HepG2 (cell line): ENCODE results near the gene TMEM220. TPM values are rescaled to one million over a fixed set of nuclear protein-coding genes. Genes with fewer than 3 reads are reported as not detected.

Experiments
- ATF1 ChIP-seq: IDR thresholded peaks from 2 replicates; pipeline ENCODE4 v1.6.1; 2016; ENCODE audit warnings: mild to moderate bottlenecking, control low read depth
- BCL6 ChIP-seq: IDR thresholded peaks from 2 replicates; pipeline ENCODE4 v1.6.1; 2016; ENCODE audit warnings: missing genetic modification reagents, missing compliant biosample characterization
- CCAR2 ChIP-seq: fragments of 200-400 bp; formaldehyde crosslinking; optimal IDR thresholded peaks from 2 replicates; pipeline ENCODE3; 2018; ENCODE audit warnings: low read depth, mild to moderate bottlenecking, low read length, moderate library complexity
- CENPX ChIP-seq: sonication (generic); formaldehyde crosslinking; IDR thresholded peaks from 2 replicates; pipeline ENCODE4 v1.9.0; 2021; ENCODE audit warnings: mild to moderate bottlenecking, missing genetic modification reagents, moderate library complexity
- DMAP1 ChIP-seq: IDR thresholded peaks from 2 replicates; pipeline ENCODE4 v1.6.1; 2016
- DPF2 ChIP-seq: sonication (generic); formaldehyde crosslinking; IDR thresholded peaks from 2 replicates; pipeline ENCODE4 v1.4.0; 2020; ENCODE audit warnings: mild to moderate bottlenecking, low read depth, missing genetic modification reagents, borderline replicate concordance
- FOXA3 ChIP-seq: IDR thresholded peaks from 2 replicates; pipeline ENCODE4 v1.6.1; 2016; ENCODE audit warnings: missing genetic modification reagents, missing compliant biosample characterization
- GABPB1 ChIP-seq: IDR thresholded peaks from 2 replicates; pipeline ENCODE4 v1.6.1; 2016; ENCODE audit warnings: mild to moderate bottlenecking, missing genetic modification reagents, moderate library complexity, missing compliant biosample characterization
- LBX2 ChIP-seq: sonication (generic); formaldehyde crosslinking; IDR thresholded peaks from 2 replicates; pipeline ENCODE4 v1.5.0; 2020; ENCODE audit warnings: missing genetic modification reagents, mild to moderate bottlenecking, borderline replicate concordance
- MIXL1 ChIP-seq: IDR thresholded peaks from 2 replicates; pipeline ENCODE4 v1.6.1; 2016
- NFE2L1 ChIP-seq: sonication (generic); formaldehyde crosslinking; IDR thresholded peaks from 2 replicates; pipeline ENCODE4 v1.4.0; 2020; ENCODE audit warnings: missing genetic modification reagents, mild to moderate bottlenecking, borderline replicate concordance
- NFKBIZ ChIP-seq: IDR thresholded peaks from 2 replicates; pipeline ENCODE4 v1.6.1; 2018; ENCODE audit warnings: missing genetic modification reagents, missing compliant biosample characterization
- NR2F6 ChIP-seq, 2 experiments: IDR thresholded peaks; 2 replicates each; pipeline ENCODE4 v1.6.1; 2016; ENCODE audit warnings: antibody characterized with exemption in 1 of 2, mild to moderate bottlenecking in 1 of 2
- PHB2 ChIP-seq: fragments of 450-650 bp; IDR thresholded peaks from 2 replicates; pipeline ENCODE4 v1.6.1; 2018; ENCODE audit not compliant: partially characterized antibody
- PPARG ChIP-seq: conservative IDR thresholded peaks from 2 replicates; pipeline ENCODE4 v1.6.1; 2016; ENCODE audit warnings: missing biosample characterization, missing genetic modification reagents
- THAP11 ChIP-seq: IDR thresholded peaks from 2 replicates; pipeline ENCODE4 v1.6.1; 2016; ENCODE audit warnings: missing biosample characterization, missing genetic modification reagents
- TP53 ChIP-seq: sonication (generic); formaldehyde crosslinking; conservative IDR thresholded peaks from 2 replicates; pipeline ENCODE4 v1.4.0; 2020; ENCODE audit warnings: missing genetic modification reagents
- ZBTB10 ChIP-seq: sonication (generic); formaldehyde crosslinking; IDR thresholded peaks from 2 replicates; pipeline ENCODE4 v1.4.0; 2020; ENCODE audit warnings: missing genetic modification reagents, borderline replicate concordance
- ZFAT ChIP-seq: sonication (generic); formaldehyde crosslinking; conservative IDR thresholded peaks from 2 replicates; pipeline ENCODE4 v1.8.1; 2023; ENCODE audit warnings: missing genetic modification reagents, inconsistent platforms
- ZFP36L1 ChIP-seq: sonication (generic); formaldehyde crosslinking; IDR thresholded peaks from 2 replicates; pipeline ENCODE4 v1.8.0; 2022; ENCODE audit warnings: mild to moderate bottlenecking, missing genetic modification reagents, moderate library complexity
- ZFP37 ChIP-seq: sonication (generic); formaldehyde crosslinking; IDR thresholded peaks from 2 replicates; pipeline ENCODE4 v1.4.0; 2020; ENCODE audit warnings: missing genetic modification reagents, borderline replicate concordance
- ZFYVE20 ChIP-seq: sonication (generic); formaldehyde crosslinking; IDR thresholded peaks from 2 replicates; pipeline ENCODE4 v1.8.0; 2023; ENCODE audit warnings: low read depth, mild to moderate bottlenecking, moderate library complexity, missing genetic modification reagents, borderline replicate concordance
- ZKSCAN1 ChIP-seq: fragments of 150-350 bp; IDR thresholded peaks from 2 replicates; pipeline ENCODE4 v1.6.1; 2014; ENCODE audit warnings: low read length
- ZNF3 ChIP-seq: IDR thresholded peaks from 2 replicates; pipeline ENCODE4 v1.7.0; 2017; ENCODE audit warnings: inconsistent platforms
- ZNF367 ChIP-seq: sonication (generic); formaldehyde crosslinking; IDR thresholded peaks from 2 replicates; pipeline ENCODE4 v1.4.0; 2020; ENCODE audit warnings: missing genetic modification reagents, borderline replicate concordance
- ZNF431 ChIP-seq: sonication (generic); formaldehyde crosslinking; IDR thresholded peaks from 2 replicates; pipeline ENCODE4 v1.9.0; 2022; ENCODE audit warnings: missing genetic modification reagents, low read depth, mild to moderate bottlenecking, borderline replicate concordance
- ZNF501 ChIP-seq: sonication (generic); formaldehyde crosslinking; IDR thresholded peaks from 2 replicates; pipeline ENCODE4 v1.5.1; 2020; ENCODE audit warnings: mild to moderate bottlenecking, moderate library complexity, missing genetic modification reagents
- ZNF850 ChIP-seq: sonication (generic); formaldehyde crosslinking; conservative IDR thresholded peaks from 2 replicates; pipeline ENCODE4 v1.9.0; 2021; ENCODE audit warnings: mild to moderate bottlenecking, missing genetic modification reagents
- ZSCAN9 ChIP-seq: IDR thresholded peaks from 2 replicates; pipeline ENCODE4 v1.6.1; 2016; ENCODE audit warnings: borderline replicate concordance
- polyA plus RNA-seq, 8 experiments: library from polyadenylated mRNA; depleted of rRNA in 3 of 8; stranded (reverse) in 7 of 8; unstranded in 1 of 8; fragments of >200 nt; fragmentation: Illumina TruSeq in 4 of 8; extraction: Trizol in 4 of 8; gene quantifications; 2 replicates each; pipeline versions ENCODE4 v1.2.1 to v1.2.3, GENCODE V29; 2011 to 2016; ENCODE audit warnings: low read depth in 4 of 8, missing spikeins in 1 of 8, mixed read lengths in 1 of 8; ENCODE audit not compliant: insufficient read depth in 1 of 8
- total RNA-seq, 5 experiments: library from RNA; depleted of rRNA; stranded (reverse); fragments of >200 nt; fragmentation: Illumina TruSeq; extraction: Trizol; gene quantifications; 2 replicates each; pipeline ENCODE4 v1.2.3, GENCODE V29; 2016; ENCODE audit warnings: low read depth in 1 of 5
- TF ChIP-seq, protein P1 (sequence below): sonication (generic); formaldehyde crosslinking; IDR thresholded peaks from 2 replicates; pipeline ENCODE4 v1.4.0; 2020; ENCODE audit warnings: mild to moderate bottlenecking, missing genetic modification reagents
- TF ChIP-seq, protein P2 (sequence below): IDR thresholded peaks from 2 replicates; pipeline ENCODE4 v1.6.1; 2016; ENCODE audit warnings: missing genetic modification reagents, missing compliant biosample characterization

Gene TMEM220
- total and polyA plus RNA-seq, 2 of the 13 experiments (the other 11 are each of a cell fraction or from before 2014, with no cell fraction given), result 1.3 to 2.2 TPM

DNA sequence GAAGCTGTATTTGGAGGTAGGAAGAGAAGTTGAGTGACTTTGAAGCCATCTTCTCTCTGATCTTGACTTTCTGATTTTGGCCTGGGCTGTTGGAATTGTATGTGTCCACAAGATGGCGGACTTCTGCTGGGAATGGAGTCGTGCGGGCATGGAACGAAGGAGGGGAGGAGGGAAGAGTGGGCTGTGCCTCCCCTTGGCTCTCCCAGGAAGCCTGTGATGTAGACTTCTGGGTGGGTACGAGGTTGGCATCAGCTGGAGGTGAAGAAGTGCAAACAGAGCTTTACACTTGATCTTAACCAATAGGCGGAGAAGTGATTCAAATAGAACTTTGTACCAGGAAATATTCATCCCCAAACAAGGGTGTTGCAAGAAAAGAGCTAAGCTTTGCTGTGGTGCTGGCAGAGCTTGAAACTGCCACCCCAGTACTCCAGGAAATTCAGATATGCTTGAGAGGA lies 7.4 kb upstream of the TMEM220 start (continued):
- TF ChIP-seq ZNF850 (CRISPR knock-in tag), result no peak
- TF ChIP-seq PHB2, result no peak
- no peak for TF ChIP-seq DPF2
- TF ChIP-seq ZFP37, result no peak
- no peak for TF ChIP-seq ZNF367 (CRISPR knock-in tag)
- TF ChIP-seq, protein P1, sequence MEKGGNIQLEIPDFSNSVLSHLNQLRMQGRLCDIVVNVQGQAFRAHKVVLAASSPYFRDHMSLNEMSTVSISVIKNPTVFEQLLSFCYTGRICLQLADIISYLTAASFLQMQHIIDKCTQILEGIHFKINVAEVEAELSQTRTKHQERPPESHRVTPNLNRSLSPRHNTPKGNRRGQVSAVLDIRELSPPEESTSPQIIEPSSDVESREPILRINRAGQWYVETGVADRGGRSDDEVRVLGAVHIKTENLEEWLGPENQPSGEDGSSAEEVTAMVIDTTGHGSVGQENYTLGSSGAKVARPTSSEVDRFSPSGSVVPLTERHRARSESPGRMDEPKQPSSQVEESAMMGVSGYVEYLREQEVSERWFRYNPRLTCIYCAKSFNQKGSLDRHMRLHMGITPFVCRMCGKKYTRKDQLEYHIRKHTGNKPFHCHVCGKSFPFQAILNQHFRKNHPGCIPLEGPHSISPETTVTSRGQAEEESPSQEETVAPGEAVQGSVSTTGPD (CRISPR knock-in tag), result no peak
- peak; percentile 72 for TF ChIP-seq BCL6 (CRISPR knock-in tag)
- TF ChIP-seq ZNF501 (CRISPR knock-in tag), result no peak
- no peak for TF ChIP-seq MIXL1 (CRISPR knock-in tag)
- no peak for TF ChIP-seq GABPB1 (CRISPR knock-in tag)
- no peak for TF ChIP-seq ZBTB10
- TF ChIP-seq NR2F6 (IDR thresholded peaks at IDR 0.05), result no peak
- no peak for TF ChIP-seq NR2F6 (CRISPR knock-in tag; IDR thresholded peaks at IDR 0.05)
- 0 out of 2 replicates have a peak, but pooled peaks have one; percentile 24 for TF ChIP-seq ZKSCAN1
- no peak for TF ChIP-seq CENPX
- TF ChIP-seq ZSCAN9, result no peak
- TF ChIP-seq FOXA3 (CRISPR knock-in tag), result peak; percentile 10; the same call in 1 of the 2 replicates
- no peak for TF ChIP-seq LBX2 (CRISPR knock-in tag)
- no peak for TF ChIP-seq TP53 (CRISPR knock-in tag)
- no peak for TF ChIP-seq PPARG
- TF ChIP-seq CCAR2, result no peak
- no peak for TF ChIP-seq ZNF3 (CRISPR knock-in tag)
- TF ChIP-seq, protein P2, sequence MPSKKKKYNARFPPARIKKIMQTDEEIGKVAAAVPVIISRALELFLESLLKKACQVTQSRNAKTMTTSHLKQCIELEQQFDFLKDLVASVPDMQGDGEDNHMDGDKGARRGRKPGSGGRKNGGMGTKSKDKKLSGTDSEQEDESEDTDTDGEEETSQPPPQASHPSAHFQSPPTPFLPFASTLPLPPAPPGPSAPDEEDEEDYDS, result no peak
- TF ChIP-seq NFE2L1 (CRISPR knock-in tag), result no peak
- no peak for TF ChIP-seq ATF1
- no peak for TF ChIP-seq ZNF431 (CRISPR knock-in tag)
- no peak for TF ChIP-seq ZFYVE20 (CRISPR knock-in tag)
- no peak for TF ChIP-seq ZFP36L1 (CRISPR knock-in tag)
- no peak for TF ChIP-seq ZFAT (CRISPR knock-in tag)
- no peak for TF ChIP-seq DMAP1
- TF ChIP-seq NFKBIZ (CRISPR knock-in tag), result no peak
- no peak for TF ChIP-seq THAP11
